ENCODE data around the gene VRK1. TPM values are rescaled to one million over a fixed set of nuclear protein-coding genes. Genes with fewer than 3 reads are reported as not detected.

Gene VRK1
- 25.8 and 34.0 TPM in 2 replicates for total RNA-seq (2012; rRNA removed)

GRCh38 chr14:96796851-96797581 lies at the start of gene VRK1:
Gene VRK1, plus strand, starts transcription at chr14:96797382. Its CDS starts 36,090 bp downstream, at chr14:96833472.
- no peaks in the 10 kb centered on the region for H3K9me3 ChIP-seq (replicated peaks; ENCODE audit: low read length)
- peaks cover 8% of the 10 kb centered on the region for H3K4me1 ChIP-seq (ENCODE audit: control insufficient read depth, insufficient read depth, low read length)
- peak within 1 kb of the TSS; percentile 97 for H3K4me2 ChIP-seq (ENCODE audit: low read length)
- peak within 1 kb of the TSS; percentile 96 for H3K4me3 ChIP-seq (ENCODE audit: low read length)
- H3K9ac ChIP-seq (ENCODE audit: low read depth, low read length), result peak within 1 kb of the TSS; percentile 96
- H3K36me3 ChIP-seq (ENCODE audit: insufficient read depth, low read length), result no peaks in the 10 kb centered on the region
- no peaks in the 10 kb centered on the region for H3K27me3 ChIP-seq (ENCODE audit: control insufficient read depth, insufficient read depth, low read length)

DNA sequence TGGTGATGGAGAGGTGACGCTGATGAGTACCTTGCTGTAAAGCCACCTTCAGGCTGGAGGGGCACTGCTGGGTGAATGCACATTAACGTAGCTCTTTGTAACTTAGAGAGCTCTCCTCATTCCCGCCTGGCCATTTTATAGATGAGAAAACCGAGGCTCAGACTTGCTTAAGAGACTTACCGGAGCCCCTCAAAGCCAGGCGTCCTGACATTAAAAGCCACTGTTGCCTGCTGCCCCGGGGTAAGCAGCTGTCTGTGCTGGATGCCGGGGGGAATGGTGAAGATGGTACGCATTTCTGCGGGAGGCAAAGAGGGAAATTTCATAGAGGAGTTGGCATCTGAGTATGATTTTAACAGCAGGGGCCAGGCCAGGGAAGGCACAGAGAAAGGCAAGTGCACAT lies 49.6 kb upstream of the VRK1 start:
- H3K9me3 ChIP-seq (replicated peaks; ENCODE audit: low read length), result no peaks in the 10 kb centered on the region
- H3K4me2 ChIP-seq (ENCODE audit: low read length), result no peak overlapping the region
- no peaks in the 10 kb centered on the region for H3K4me1 ChIP-seq (ENCODE audit: control insufficient read depth, insufficient read depth, low read length)
- H3K27me3 ChIP-seq (ENCODE audit: control insufficient read depth, insufficient read depth, low read length), result peaks cover 19% of the 10 kb centered on the region
- H3K9ac ChIP-seq (ENCODE audit: low read depth, low read length), result no peak overlapping the region
- H3K36me3 ChIP-seq (ENCODE audit: insufficient read depth, low read length), result no peaks in the 10 kb centered on the region
- no peak overlapping the region for H3K4me3 ChIP-seq (ENCODE audit: low read length)

GRCh38 chr14:96748362-96748761 lies 48.8 kb upstream of the VRK1 start:
- Histone ChIP-seq H3K4me3 (ENCODE audit: low read length) (no peak overlapping the region), H3K4me2 (ENCODE audit: low read length) (no peak overlapping the region), H3K36me3 (ENCODE audit: insufficient read depth, low read length) (no peaks in the 10 kb centered on the region), H3K4me1 (ENCODE audit: control insufficient read depth, insufficient read depth, low read length) (no peaks in the 10 kb centered on the region), H3K9me3 (replicated peaks; ENCODE audit: low read length) (no peaks in the 10 kb centered on the region), H3K9ac (ENCODE audit: low read depth, low read length) (no peak overlapping the region), H3K27me3 (ENCODE audit: control insufficient read depth, insufficient read depth, low read length) (peaks cover 16% of the 10 kb centered on the region)

DNA sequence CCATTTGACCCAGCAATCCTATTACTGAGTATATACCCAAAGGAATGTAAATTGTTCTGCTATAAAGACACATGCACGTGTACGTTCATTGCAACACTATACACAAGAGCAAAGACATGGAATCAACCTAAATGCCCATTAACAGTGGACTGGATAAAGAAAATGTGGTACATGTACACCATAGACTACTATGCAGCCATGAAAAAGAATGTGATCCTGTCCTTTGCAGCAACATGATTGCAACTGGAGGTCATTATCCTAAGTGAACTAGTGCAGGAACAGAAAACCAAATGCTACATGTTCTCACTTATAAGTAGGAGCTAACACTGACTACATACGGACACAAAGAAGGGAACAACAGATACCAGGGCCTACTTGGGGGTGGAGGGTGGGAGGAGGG lies 45.7 kb upstream of the VRK1 start:
- H3K9ac ChIP-seq (ENCODE audit: low read depth, low read length), result no peak overlapping the region
- H3K9me3 ChIP-seq (replicated peaks; ENCODE audit: low read length), result no peaks in the 10 kb centered on the region
- no peaks in the 10 kb centered on the region for H3K36me3 ChIP-seq (ENCODE audit: insufficient read depth, low read length)
- no peak overlapping the region for H3K4me2 ChIP-seq (ENCODE audit: low read length)
- peaks cover 4% of the 10 kb centered on the region for H3K27me3 ChIP-seq (ENCODE audit: control insufficient read depth, insufficient read depth, low read length)
- no peak overlapping the region for H3K4me3 ChIP-seq (ENCODE audit: low read length)
- H3K4me1 ChIP-seq (ENCODE audit: control insufficient read depth, insufficient read depth, low read length), result no peaks in the 10 kb centered on the region

GRCh38 chr14:96752125-96752524 lies 45.1 kb upstream of the VRK1 start:
- Histone ChIP-seq H3K9ac (ENCODE audit: low read depth, low read length) (no peak overlapping the region), H3K4me2 (ENCODE audit: low read length) (no peak overlapping the region), H3K4me1 (ENCODE audit: control insufficient read depth, insufficient read depth, low read length) (no peaks in the 10 kb centered on the region), H3K9me3 (replicated peaks; ENCODE audit: low read length) (no peaks in the 10 kb centered on the region), H3K4me3 (ENCODE audit: low read length) (no peak overlapping the region), H3K36me3 (ENCODE audit: insufficient read depth, low read length) (no peaks in the 10 kb centered on the region), H3K27me3 (ENCODE audit: control insufficient read depth, insufficient read depth, low read length) (peaks cover 4% of the 10 kb centered on the region)

DNA sequence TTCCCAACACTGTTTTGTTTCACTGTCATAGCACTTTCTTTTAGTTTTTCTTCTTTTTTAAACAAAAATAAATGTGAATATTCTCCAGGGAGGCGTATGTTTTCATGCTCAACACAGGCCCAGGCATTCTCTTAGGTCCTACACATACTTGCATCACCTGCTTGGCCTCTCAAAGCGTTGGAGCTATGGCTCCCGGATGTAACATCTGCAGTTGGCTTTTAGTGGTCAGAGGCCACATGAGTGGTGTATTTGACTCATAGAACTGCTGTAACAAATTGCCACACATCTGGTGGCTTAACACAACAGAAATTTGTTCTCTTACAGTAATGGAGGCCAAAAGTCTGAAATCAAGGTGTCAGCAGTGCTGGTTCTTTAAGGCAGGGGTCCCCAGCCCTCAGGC lies 44.6 kb upstream of the VRK1 start:
- H3K27me3 ChIP-seq (ENCODE audit: control insufficient read depth, insufficient read depth, low read length), result peaks cover 4% of the 10 kb centered on the region
- H3K4me3 ChIP-seq (ENCODE audit: low read length), result no peak overlapping the region
- H3K9ac ChIP-seq (ENCODE audit: low read depth, low read length), result no peak overlapping the region
- no peaks in the 10 kb centered on the region for H3K36me3 ChIP-seq (ENCODE audit: insufficient read depth, low read length)
- no peak overlapping the region for H3K4me2 ChIP-seq (ENCODE audit: low read length)
- H3K9me3 ChIP-seq (replicated peaks; ENCODE audit: low read length), result no peaks in the 10 kb centered on the region
- H3K4me1 ChIP-seq (ENCODE audit: control insufficient read depth, insufficient read depth, low read length), result no peaks in the 10 kb centered on the region

DNA sequence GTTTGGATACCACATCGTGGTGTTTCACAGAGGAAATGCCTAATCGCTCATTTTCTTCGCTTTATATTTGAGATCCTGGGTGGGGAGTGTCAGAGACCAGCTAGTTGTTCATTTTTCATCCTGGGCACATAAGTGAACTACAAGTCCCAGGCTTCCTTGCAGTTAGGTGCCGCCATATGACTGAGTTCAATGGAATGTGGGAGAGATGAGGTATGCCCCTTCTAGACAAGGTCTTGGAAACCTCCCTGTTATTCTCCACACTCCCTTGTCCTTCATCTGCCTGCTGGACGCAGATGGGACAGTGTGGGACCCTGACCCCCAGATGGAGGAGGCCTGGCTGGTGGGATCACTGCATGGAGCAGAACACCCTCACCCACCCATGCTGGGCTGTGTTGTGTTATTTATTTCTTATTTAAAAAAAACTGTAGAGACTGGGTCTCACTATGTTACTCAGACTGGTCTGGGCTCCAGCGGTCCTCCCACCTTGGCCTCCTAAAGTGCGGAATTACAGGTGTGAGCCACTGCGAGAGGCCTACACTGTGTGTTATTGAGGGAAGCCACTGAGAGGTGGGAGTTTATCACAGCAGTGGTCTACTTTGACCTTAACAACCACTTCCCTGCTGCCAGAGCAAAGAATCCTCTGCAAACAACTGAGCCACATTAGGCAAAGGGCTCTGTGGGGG lies 42.9 kb upstream of the VRK1 start:
- H3K4me1 ChIP-seq (ENCODE audit: control insufficient read depth, insufficient read depth, low read length), result no peaks in the 10 kb centered on the region
- peaks cover 1% of the 10 kb centered on the region for H3K27me3 ChIP-seq (ENCODE audit: control insufficient read depth, insufficient read depth, low read length)
- no peak overlapping the region for H3K4me3 ChIP-seq (ENCODE audit: low read length)
- H3K9me3 ChIP-seq (replicated peaks; ENCODE audit: low read length), result no peaks in the 10 kb centered on the region
- no peak overlapping the region for H3K4me2 ChIP-seq (ENCODE audit: low read length)
- no peaks in the 10 kb centered on the region for H3K36me3 ChIP-seq (ENCODE audit: insufficient read depth, low read length)
- no peak overlapping the region for H3K9ac ChIP-seq (ENCODE audit: low read depth, low read length)

GRCh38 chr14:96754845-96755184 lies 42.4 kb upstream of the VRK1 start:
- Histone ChIP-seq H3K9ac (ENCODE audit: low read depth, low read length) (no peak overlapping the region), H3K9me3 (replicated peaks; ENCODE audit: low read length) (no peaks in the 10 kb centered on the region), H3K4me2 (ENCODE audit: low read length) (no peak overlapping the region), H3K36me3 (ENCODE audit: insufficient read depth, low read length) (no peaks in the 10 kb centered on the region), H3K4me1 (ENCODE audit: control insufficient read depth, insufficient read depth, low read length) (no peaks in the 10 kb centered on the region), H3K27me3 (ENCODE audit: control insufficient read depth, insufficient read depth, low read length) (peaks cover 3% of the 10 kb centered on the region), H3K4me3 (ENCODE audit: low read length) (no peak overlapping the region)

- Histone ChIP-seq H3K9me3 (replicated peaks; ENCODE audit: low read length) (no peaks in the 10 kb centered on the region), H3K36me3 (ENCODE audit: insufficient read depth, low read length) (no peaks in the 10 kb centered on the region), H3K4me1 (ENCODE audit: control insufficient read depth, insufficient read depth, low read length) (no peaks in the 10 kb centered on the region), H3K4me2 (ENCODE audit: low read length) (no peak overlapping the region), H3K9ac (ENCODE audit: low read depth, low read length) (no peak overlapping the region), H3K27me3 (ENCODE audit: control insufficient read depth, insufficient read depth, low read length) (peaks cover 11% of the 10 kb centered on the region), H3K4me3 (ENCODE audit: low read length) (no peak overlapping the region)
These were observed 40.4 kb upstream of the VRK1 start for GRCh38 chr14:96756745-96757144.

- Histone ChIP-seq H3K4me3 (ENCODE audit: low read length) (no peak overlapping the region), H3K9me3 (replicated peaks; ENCODE audit: low read length) (no peaks in the 10 kb centered on the region), H3K9ac (ENCODE audit: low read depth, low read length) (no peak overlapping the region), H3K27me3 (ENCODE audit: control insufficient read depth, insufficient read depth, low read length) (peaks cover 11% of the 10 kb centered on the region), H3K4me1 (ENCODE audit: control insufficient read depth, insufficient read depth, low read length) (no peaks in the 10 kb centered on the region), H3K36me3 (ENCODE audit: insufficient read depth, low read length) (no peaks in the 10 kb centered on the region), H3K4me2 (ENCODE audit: low read length) (no peak overlapping the region)
These were observed 39.7 kb upstream of the VRK1 start for GRCh38 chr14:96757456-96757855.

GRCh38 chr14:96761066-96761465 lies 36.1 kb upstream of the VRK1 start:
- no peak overlapping the region for H3K9ac ChIP-seq (ENCODE audit: low read depth, low read length)
- no peak overlapping the region for H3K4me2 ChIP-seq (ENCODE audit: low read length)
- no peak overlapping the region for H3K4me3 ChIP-seq (ENCODE audit: low read length)
- no peaks in the 10 kb centered on the region for H3K9me3 ChIP-seq (replicated peaks; ENCODE audit: low read length)
- H3K4me1 ChIP-seq (ENCODE audit: control insufficient read depth, insufficient read depth, low read length), result no peaks in the 10 kb centered on the region
- no peaks in the 10 kb centered on the region for H3K36me3 ChIP-seq (ENCODE audit: insufficient read depth, low read length)
- peaks cover 11% of the 10 kb centered on the region for H3K27me3 ChIP-seq (ENCODE audit: control insufficient read depth, insufficient read depth, low read length)

- Histone ChIP-seq H3K9me3 (replicated peaks; ENCODE audit: low read length) (no peaks in the 10 kb centered on the region), H3K4me2 (ENCODE audit: low read length) (no peak overlapping the region), H3K4me1 (ENCODE audit: control insufficient read depth, insufficient read depth, low read length) (no peaks in the 10 kb centered on the region), H3K36me3 (ENCODE audit: insufficient read depth, low read length) (no peaks in the 10 kb centered on the region), H3K9ac (ENCODE audit: low read depth, low read length) (no peak overlapping the region), H3K4me3 (ENCODE audit: low read length) (no peak overlapping the region), H3K27me3 (ENCODE audit: control insufficient read depth, insufficient read depth, low read length) (peaks cover 11% of the 10 kb centered on the region)
These were observed 34.5 kb upstream of the VRK1 start for GRCh38 chr14:96762650-96763049.

Measured in skeletal muscle satellite cell (primary cell).